Stimulated activated CD4-positive, alpha-beta T cell treated with anti-CD3 and anti-CD28 coated beads, Interleukin-12 subunit alpha, Interleukin-12 subunit beta, amount 100 ng/mL, for 4 hours (primary cell): Measurements from ENCODE around the gene HDAC4.

Experiments used
- DNase-seq: peaks from one replicate; pipeline ENCODE4 v3.0.0-alpha.2; 2020

The HDAC4 gene

GRCh38 chr2:239193925-239194677 lies 206.7 kb downstream of the HDAC4 start:
- DNase-seq, result no peak

- DNase-seq, result no peak
These were observed 207.4 kb downstream of the HDAC4 start for GRCh38 chr2:239193401-239193811.

GRCh38 chr2:239192975-239193374 lies 207.8 kb downstream of the HDAC4 start:
- DNase-seq, result no peak

- no peak for DNase-seq
These were observed 208.4 kb downstream of the HDAC4 start for GRCh38 chr2:239192456-239192855.

- DNase-seq, result no peak
These were observed 209.6 kb downstream of the HDAC4 start for GRCh38 chr2:239190921-239191885.

GRCh38 chr2:239190361-239190760 lies 210.5 kb downstream of the HDAC4 start:
- no peak for DNase-seq

- no peak for DNase-seq
These were observed 211.1 kb downstream of the HDAC4 start for GRCh38 chr2:239189711-239190131.

- no peak for DNase-seq
These were observed 212.3 kb downstream of the HDAC4 start for GRCh38 chr2:239188536-239188935.

GRCh38 chr2:239187464-239188253 lies 213.2 kb downstream of the HDAC4 start:
- DNase-seq, result no peak

- DNase-seq, result no peak
These were observed 214.1 kb downstream of the HDAC4 start for GRCh38 chr2:239186516-239187357.

- no peak for DNase-seq
These were observed 215.6 kb downstream of the HDAC4 start for GRCh38 chr2:239184968-239185903.

GRCh38 chr2:239184179-239184578 lies 216.6 kb downstream of the HDAC4 start:
- DNase-seq, result no peak

- no peak for DNase-seq
These were observed 217.6 kb downstream of the HDAC4 start for GRCh38 chr2:239182981-239183791.

- no peak for DNase-seq
These were observed 218.8 kb downstream of the HDAC4 start for GRCh38 chr2:239181903-239182581.

- no peak for DNase-seq
These were observed 219.5 kb downstream of the HDAC4 start for GRCh38 chr2:239181074-239181902.

- DNase-seq, result no peak
These were observed 220.2 kb downstream of the HDAC4 start for GRCh38 chr2:239180526-239181073.

- no peak for DNase-seq
These were observed 220.9 kb downstream of the HDAC4 start for GRCh38 chr2:239179851-239180371.

- DNase-seq, result no peak
These were observed 221.9 kb downstream of the HDAC4 start for GRCh38 chr2:239178954-239179353.
